SKM-1 treated with dmso at 0.1 percent for 144 hours (cell line): Measurements from ENCODE around the gene EPRS1.
"Not testable (repeated sequence)": the region's sequence is repeated elsewhere in the genome, so short reads cannot be mapped to it uniquely, and the experiment has no call there.

Experiments used
- DNase-seq: peaks from one replicate; lab custom pipeline; 2025; ENCODE audit not compliant: unreplicated experiment; lab: John Stamatoyannopoulos, UW

EPRS1 gene

DNA sequence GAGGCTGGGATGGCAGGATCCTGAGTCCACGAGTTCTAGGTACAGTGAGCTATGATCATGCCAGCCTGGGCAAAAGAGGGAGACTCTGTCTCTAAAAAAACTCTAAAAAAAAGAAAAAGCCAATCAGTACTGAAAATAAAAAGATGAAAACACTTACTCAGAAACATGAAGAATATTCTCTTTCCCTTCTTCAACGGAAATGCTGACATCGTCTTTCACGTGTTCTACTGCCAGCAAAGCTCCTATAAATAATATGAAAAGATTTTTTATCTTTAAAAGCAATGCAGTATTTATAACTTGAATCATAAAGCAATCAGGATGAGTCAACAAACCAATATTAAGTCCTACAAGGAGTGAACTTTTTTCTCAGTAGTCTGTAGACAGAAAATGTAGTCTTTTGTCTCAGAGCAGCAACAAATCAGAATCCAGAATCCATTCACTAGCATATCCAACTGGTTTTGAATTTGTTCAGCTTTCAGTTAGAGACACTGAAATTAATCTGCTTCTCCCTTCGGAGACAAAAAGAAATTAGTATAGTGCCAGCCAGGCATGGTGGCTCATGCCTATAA is 6.2 kb downstream of the EPRS1 start:
- no peak for DNase-seq

DNA sequence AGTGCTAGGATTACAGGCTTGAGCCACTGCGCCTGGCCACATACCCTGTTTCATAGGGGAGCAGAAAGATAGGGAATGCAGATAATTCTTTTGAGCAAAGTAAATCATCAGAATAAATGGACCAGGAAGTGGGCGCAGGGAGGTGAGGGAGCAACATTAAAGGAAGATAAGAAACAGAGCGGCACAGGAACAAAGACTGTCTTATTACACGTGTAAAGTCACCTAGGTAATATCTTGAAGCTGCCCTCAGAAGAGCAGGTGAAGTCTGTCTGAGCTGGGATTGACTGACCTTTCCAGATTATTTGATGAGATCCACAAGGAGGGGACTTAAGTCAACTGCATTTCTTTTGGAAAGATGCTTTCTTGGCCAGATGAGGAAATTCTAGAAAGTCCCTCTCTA is 7.7 kb downstream of the EPRS1 start:
- DNase-seq: no peak

DNA sequence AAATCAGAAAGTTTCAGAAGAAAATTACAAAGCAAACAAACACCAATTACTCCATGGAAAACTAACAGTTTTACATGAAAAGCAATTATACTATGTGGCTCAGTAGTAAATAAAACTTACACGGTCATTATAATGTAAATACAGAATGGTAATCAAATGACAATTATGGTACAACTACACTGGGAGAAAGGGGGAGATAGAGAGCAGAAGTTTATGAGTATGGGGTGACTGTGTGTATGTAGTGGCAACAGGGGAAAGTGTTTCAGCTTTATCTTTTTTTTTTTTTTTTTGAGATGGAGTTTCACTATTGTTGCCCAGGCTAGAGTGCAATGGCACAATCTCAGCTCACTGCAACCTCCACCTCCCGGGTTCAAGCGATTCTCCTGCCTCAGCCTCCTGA is 8.5 kb downstream of the EPRS1 start:
- not testable (repeated sequence) for DNase-seq

DNA sequence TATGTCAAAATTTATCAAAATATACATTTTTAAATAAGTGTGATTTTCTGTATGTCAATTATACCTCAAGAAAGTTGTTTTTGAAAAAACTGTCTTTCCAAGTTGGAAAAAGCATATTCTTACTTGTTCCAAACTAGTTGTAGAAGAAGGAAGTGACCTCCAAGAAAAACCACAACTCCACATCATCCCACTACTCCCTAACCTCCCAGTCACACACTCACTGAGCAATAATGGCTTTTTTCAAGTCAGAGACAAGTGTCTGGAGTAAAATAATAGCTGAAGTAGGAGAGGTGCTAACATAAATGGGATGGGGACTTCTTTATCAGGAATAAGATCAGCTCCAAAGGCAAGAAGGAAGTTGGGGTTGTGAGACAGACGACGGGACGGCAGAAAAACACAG is 13.4 kb downstream of the EPRS1 start:
- DNase-seq: no peak

DNA sequence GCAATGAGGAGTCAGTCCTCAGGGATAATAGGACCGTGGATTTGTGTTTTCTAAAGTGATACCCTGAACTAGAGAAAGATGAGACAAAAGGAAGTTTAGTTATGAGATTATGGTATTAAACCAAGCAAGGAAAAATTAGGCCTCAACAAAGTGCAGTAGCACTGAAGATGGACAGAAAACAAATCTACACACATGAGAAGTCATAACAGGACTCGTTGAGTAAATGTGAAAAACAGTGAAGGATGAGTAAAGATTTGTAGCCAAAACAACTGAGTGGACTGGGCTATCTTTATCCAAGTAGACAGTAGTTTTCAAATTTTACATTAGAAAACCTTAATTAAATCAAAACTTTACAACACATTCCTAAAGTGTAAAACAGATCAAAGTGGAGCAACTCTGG is 15.0 kb downstream of the EPRS1 start:
- no peak for DNase-seq

DNA sequence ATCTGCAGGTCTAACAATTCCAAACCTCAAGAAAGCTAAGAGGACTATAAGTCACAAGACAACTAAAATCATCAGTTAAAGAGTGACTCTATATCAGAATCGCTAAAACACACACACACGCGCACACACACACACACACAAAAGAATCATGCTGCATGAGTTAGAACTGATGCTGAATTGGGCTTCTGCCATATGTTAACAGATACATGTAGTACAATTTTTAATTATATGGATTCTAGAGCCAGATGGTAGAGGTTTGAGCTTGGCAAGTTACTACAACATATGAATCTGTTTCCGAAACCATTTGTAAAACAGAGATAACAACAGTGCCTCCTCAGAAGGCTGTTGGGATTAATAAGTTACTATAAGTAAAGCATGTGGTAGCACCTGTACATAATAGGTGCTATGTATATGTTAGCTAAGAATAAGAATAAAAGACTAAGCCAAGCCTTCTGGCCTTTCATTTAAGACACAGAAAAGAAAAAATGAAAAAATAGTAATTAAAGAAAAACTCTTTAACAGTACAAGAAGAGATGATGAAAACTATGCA is 17.9 kb downstream of the EPRS1 start:
- no peak for DNase-seq

DNA sequence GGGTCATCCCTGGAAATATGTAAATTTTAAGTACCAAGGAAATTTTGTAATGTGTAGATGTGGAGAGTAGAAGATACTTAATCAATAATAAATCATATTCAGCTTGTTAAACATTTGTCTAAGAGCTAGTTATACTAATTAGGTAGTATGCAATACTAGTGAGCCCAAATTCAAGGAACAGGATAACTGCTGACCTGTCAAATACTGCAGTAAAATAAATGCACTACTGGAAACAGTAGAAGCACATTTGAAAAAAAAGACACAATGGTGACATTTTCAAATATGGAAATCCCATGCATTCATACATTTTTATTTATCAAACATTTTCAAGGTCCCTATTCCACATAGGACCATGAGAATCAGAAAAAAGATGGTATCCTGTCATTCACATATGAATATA is 27.2 kb downstream of the EPRS1 start:
- DNase-seq: no peak

DNA sequence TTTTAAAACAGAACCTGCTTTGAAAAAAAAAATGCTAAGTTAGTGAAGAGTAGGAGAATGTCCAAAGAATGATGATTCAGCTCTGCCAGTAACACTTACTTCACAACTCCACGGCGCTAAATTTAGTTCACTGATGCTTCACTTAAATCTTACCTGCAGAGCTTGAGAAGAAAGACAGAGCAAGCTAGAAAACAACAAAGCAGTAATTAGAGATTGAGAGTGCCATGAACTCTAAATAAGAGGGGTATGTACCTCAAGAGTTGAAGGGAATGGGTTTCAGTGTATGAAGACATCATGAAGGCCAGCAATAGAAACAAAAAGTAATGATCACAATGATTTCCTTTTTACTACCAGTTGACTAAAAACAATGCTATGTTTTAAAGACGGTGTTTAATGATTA is 32.8 kb downstream of the EPRS1 start:
- no peak for DNase-seq

DNA sequence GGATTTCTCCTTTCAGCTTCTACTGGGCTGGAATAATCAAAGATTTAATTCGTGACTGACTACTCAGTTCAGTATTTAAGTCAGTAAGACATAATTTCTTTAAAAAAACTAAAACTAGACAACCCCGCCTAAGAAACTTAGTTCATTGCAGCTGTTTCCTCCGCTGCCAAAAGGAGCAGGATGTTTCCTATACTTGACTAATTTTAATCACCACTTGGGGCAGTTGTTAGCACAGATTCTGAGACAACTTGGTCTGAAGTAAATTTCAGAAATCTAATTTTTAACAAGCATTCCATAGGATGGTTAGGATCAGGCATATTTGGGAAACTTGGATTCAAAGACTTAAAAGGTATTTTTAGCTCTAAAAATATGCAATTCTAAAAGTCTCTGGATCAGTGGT is 34.0 kb downstream of the EPRS1 start:
- DNase-seq: no peak

DNA sequence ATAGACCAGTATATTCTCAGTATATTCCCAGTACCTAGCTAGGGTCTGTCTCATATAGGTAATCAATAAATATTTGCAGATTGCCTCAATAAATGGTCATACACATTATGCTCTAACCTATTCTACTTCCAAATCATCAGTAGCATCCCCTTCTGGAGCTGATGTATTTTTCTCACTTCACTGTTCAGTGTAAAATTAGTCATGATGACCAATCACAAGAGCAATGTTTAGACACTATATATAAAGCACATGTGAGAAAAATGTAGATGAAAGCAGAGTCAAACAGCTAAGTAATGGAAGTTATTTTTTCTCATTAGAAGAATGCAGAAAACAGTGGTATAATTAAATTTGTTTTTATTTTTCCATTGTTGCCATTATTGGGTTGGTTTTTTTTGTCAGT is 34.7 kb downstream of the EPRS1 start:
- DNase-seq: no peak

DNA sequence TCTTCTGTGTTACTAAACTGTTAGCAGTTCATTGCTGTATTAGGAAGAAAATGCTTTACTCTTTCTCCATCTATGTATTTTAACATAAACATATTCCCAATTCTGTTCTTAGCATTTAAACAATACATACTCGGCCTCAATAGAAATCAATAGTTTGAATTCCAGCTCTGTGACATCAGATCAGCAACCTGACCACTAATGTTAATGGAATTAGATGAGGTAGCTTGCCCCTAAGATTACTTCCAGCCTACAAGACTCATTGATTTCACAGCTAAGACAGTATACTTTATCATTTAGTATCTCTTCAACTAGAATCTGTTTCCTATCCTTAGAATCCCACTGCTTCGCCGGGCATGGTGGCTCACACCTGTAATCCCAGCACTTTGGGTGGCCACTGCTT is 38.9 kb downstream of the EPRS1 start:
- no peak for DNase-seq

DNA sequence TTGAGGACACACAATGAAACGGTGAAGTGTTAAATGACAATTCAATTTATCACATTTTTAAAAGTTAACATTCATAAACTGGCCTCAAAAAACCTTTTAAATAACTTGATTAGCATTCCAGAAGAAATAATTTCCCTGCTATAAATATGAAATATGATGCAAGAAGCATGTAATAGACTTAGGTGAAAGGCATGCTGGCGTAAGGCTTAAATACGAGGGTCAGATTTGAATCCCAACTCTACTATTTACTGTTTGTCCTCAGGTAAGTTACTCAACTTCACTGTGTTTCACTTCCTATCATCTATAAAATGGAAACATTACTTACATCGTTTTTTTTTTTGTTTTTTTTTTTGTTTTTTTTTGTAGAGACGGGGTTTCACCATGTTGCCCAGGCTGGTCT is 40.8 kb downstream of the EPRS1 start:
- DNase-seq: no peak

DNA sequence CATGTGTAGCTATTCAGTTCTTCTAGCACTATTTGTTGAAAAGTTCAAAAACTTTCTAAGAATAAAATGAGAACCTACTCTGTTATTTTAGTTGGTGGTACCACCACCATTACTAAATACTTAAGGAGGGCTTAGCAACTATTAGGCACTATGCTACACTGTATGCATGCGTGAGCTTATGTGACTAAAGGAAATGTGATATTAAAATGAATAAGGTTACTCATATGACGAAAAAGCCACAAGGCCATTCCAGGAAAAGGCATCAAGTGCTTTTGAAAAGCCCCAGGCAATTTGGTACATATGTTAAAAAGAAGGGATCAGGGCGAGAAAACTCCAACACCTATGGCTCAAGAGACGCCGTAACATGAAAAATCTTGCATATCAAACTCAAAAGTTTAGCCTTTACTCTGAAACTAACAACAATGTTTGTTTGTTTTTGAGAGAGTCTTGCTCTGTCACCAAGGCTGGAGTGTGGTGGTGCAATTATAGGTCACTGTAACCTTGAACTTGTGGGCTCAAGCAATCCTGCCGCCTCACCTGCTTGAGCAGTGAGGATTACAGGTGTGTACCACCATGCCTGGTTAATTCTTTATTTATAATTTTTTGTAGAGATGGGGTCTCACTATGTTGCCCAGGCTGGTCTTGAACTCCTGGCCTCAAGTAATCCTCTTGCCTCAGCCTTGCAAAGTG is 42.5 kb downstream of the EPRS1 start:
- DNase-seq: no peak

DNA sequence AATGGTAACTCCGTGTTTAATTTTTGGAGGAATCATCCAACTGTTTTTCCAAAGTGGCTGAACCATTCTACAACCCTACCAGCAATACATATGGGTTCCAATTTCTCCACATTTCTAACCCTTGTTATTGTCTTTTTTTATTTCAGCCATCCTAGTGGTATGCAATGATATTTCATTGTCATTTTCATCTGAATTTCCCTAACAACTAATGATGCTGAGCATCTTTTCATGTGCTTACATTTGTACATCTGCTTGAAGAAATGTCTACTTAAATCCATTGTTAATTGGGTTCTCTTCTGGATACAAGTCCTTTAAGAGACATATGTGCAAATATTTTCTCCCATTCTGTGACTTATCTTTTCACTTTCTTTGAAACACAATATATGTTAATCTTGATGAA is 43.3 kb downstream of the EPRS1 start:
- DNase-seq: no peak

DNA sequence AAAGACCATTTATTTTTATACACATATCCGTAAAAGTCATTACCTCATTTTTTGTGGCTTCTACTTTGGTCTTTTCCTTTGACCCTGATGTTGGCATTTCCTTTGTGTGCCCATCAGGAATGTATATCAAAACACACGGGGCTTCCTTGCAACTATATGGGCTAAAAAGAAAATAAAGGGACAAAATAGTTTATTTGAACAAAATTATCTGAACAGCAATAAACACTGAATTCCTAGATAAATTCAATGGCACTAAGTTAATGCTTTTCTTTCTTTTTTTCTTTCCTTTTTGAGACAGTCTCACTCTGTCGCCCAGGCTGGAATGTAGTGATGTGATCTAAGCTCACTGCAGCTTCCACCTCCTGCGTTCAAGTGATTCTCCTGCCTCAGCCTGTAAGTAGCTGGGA is 45.2 kb downstream of the EPRS1 start:
- DNase-seq: no peak

DNA sequence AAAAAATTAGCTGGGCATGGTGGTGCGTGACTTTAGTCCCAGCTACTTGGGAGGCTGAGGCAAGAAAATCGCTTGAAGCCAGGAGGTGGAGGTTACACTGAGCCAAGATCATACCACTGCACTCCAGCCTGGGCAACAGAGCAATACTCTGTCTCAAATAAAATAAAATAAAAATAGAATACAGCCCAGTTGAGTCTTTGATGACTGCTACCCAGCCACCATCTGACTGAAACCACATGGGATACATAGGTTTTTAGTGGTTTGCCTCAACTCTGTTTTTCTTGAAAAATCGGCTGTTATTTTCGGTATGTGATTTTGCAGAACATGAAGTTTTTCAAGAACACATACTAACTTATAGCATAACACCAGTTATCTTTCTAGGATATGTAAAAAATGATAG is 46.5 kb downstream of the EPRS1 start:
- DNase-seq: no peak
